Stomach smooth muscle (tissue), 2 donors: ENCODE data around the gene PEPD.
A peak's percentile ranks its signal among the peaks of the same experiment; 100 is the strongest.

ENCODE experiments used
- H3K27ac ChIP-seq: one replicate; pipeline ENCODE4 v1.7.0; 2013; ENCODE audit warnings: mild to moderate bottlenecking, low read length, inconsistent platforms
- H3K27me3 ChIP-seq, 2 donors: one replicate each; pipeline ENCODE4 v1.7.0; 2013; ENCODE audit warnings: low read length in 2 of 2; ENCODE audit not compliant: insufficient read depth in 2 of 2, control insufficient read depth in 1 of 2
- H3K36me3 ChIP-seq, 2 donors: one replicate each; pipeline ENCODE4 v1.7.0; 2013; ENCODE audit warnings: low read length in 2 of 2; ENCODE audit not compliant: control insufficient read depth in 2 of 2, insufficient read depth in 2 of 2
- H3K4me1 ChIP-seq: one replicate; pipeline ENCODE4 v1.7.0; 2013; ENCODE audit warnings: low read length; ENCODE audit not compliant: control insufficient read depth, insufficient read depth
- H3K4me3 ChIP-seq, 2 donors: one replicate each; pipeline ENCODE4 v1.7.0; 2013; ENCODE audit warnings: low read length in 2 of 2
- H3K9ac ChIP-seq, 2 donors: one replicate each; pipeline ENCODE4 v1.7.0; 2013; ENCODE audit warnings: low read length in 2 of 2, mild to moderate bottlenecking in 1 of 2
- H3K9me3 ChIP-seq, 2 donors: one replicate each; pipeline ENCODE4 v1.7.0; 2013; ENCODE audit warnings: low read length in 2 of 2; ENCODE audit not compliant: control insufficient read depth in 2 of 2
- donor health status: healthy.
- donor health status: Pancreatic carcinoma.

The PEPD gene

GRCh38 chr19:33390101-33390907 lies 131.3 kb downstream of the PEPD start:
- peak overlapping the region; percentile 62 for H3K27ac ChIP-seq
- H3K4me1 ChIP-seq, result peaks cover 55% of the 10 kb centered on the region
- no peaks in the 10 kb centered on the region for H3K9me3 ChIP-seq
- no peaks in the 10 kb centered on the region for H3K27me3 ChIP-seq
- peaks cover 0 to 2% of the 10 kb centered on the region in 2 donors for H3K36me3 ChIP-seq
- H3K4me3 ChIP-seq, result no peak overlapping the region
- no peak overlapping the region for H3K9ac ChIP-seq

DNA sequence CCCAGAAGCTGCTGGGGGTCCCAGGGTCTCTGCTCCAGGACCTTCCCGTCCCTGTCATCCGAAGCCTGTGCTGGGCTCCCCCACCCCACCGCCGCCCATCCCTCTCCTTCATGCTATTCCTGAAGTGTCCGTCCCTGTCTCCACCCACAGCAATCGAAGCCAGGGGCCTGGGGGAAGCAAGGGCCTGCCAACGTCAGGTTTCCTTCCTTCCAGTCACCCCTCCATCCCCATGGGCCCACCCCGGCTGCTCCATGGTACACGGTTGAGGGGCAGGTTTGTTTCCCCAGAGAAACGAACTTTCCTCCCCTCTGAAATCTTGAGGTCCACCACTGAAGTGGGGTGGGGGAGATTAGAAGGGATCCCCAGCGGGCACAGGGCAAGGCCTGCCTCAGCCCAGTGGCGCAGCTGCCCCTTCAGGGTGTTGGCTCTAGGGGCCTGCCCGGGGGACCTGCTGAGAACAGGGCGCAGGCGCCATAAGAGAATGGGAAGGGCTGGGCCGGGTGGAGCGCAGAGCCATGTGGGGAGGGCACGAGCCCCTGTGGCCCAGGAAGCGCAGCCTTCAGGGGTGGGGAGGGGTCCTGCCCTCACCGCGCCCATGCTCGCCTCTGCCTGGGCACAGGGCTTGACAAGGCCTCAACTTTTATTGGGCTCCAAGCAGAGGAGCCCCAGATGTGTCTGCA lies 132.0 kb downstream of the PEPD start:
- Histone ChIP-seq H3K9me3 (no peaks in the 10 kb centered on the region), H3K4me1 (peaks cover 49% of the 10 kb centered on the region), H3K4me3 (no peak overlapping the region), H3K27me3 (no peaks in the 10 kb centered on the region), H3K9ac (no peak overlapping the region), H3K27ac (peak overlapping the region; percentile 62), H3K36me3 (peaks cover 0 to 2% of the 10 kb centered on the region in 2 donors)

DNA sequence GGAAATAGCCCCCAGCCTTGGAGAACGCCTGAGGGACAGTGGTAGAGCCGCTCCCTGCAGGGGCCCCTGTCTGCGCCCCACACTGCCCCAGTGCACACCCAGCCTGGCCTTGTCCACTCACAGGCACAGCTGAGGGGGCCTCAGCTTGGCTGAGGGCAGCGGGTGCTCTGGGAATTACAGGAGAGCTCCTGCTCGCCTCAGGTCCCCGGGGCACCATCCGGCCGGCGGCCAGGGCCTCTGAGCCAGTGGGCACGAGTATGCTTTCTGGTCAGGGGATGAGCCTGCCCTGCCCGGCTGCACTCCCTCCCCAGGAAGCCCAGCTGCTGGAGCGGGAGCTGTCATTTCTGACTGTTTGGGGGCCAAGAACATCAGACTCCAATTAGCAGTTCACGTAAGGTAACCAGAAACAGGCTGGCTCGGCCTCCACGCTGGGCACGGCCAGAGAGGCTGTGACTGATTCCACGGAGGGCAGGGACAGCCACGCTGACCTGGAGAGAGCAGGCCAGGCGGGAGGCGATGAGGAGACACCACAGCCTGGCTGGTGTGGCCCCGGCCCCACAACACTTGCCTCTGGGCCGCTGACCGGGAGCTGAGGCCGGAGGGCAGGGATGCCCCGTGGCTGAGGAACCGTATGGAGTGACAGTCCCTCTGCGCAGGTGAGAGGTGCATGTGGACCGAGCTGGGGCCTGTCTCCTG lies 132.7 kb downstream of the PEPD start:
- H3K36me3 ChIP-seq, result peaks cover 0 to 2% of the 10 kb centered on the region in 2 donors
- H3K9me3 ChIP-seq, result no peaks in the 10 kb centered on the region
- H3K4me3 ChIP-seq, result no peak overlapping the region
- H3K27ac ChIP-seq, result peak overlapping the region; percentile 62
- H3K9ac ChIP-seq, result no peak overlapping the region
- H3K27me3 ChIP-seq, result no peaks in the 10 kb centered on the region
- H3K4me1 ChIP-seq, result peaks cover 45% of the 10 kb centered on the region

DNA sequence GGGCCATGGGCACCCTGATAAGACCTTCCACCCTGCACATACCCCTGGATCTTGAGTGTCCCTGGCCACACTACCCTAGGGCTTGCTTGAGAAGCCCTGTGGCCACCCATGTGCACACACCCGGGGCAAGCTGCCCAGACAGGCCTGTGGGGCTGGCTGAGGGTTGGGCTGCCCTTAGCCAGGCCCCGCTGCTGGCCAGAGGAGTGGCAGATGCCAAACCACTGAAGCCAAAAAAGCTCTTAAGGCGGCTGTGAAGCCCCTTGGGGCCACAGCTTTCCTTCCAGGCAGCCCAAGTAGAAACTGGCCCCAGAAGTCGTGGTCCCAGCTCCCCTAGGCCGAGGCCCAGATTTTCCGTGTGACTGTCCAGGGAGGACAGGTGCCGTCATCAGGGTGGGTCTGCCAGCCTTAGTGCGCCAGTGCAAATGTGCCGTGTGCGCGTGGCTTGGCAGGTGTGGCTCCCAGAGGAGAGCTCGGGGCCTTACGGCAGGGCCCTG lies 133.3 kb downstream of the PEPD start:
- H3K36me3 ChIP-seq, result peaks cover 0 to 6% of the 10 kb centered on the region in 2 donors
- H3K9ac ChIP-seq, result no peak overlapping the region
- H3K4me1 ChIP-seq, result peaks cover 41% of the 10 kb centered on the region
- H3K9me3 ChIP-seq, result no peaks in the 10 kb centered on the region
- no peaks in the 10 kb centered on the region for H3K27me3 ChIP-seq
- peak overlapping the region; percentile 62 for H3K27ac ChIP-seq
- no peak overlapping the region for H3K4me3 ChIP-seq

DNA sequence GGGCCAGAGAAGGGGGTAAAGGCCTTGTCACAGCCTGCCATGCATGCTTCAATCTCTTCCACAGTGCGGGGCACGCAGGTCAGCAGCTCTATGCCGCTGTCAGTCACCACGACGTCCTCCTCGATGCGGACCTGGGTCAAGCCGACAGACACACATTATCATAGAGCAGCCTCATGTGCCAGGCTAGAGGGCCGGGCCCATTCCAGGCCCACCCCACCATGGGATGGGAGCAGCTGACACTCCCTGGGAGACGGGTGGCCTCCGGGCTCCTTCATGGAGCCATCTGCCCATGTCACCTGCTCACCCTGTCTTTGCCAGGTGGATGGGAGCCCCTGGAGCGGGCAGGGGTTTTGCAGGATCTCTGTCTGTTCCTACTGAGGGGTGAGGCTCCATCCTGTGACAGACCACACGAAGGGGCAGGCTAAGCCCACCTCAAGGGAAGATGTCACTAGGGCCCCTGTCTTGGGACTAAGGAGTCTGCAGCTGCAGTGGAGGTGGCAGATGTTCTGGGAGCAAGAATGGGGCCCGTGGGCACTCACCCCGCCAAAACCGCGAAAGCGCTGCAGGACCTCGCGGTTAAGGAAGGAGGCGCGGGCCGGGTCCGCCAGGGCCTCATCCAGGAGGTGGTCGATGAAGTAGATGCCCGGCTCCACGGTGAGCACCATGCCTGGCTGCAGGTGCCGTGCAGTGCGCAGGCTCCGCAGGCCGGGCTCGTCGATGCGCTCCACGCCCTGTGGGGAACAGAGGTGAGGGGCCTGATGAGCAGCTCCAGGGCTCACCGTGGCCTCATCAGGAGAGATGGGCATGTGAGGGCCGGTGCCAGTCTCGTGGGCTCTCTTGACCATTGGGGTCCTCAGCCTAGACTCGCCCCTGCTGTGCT lies 134.0 kb downstream of the PEPD start:
- Histone ChIP-seq H3K27ac (no peak overlapping the region), H3K9ac (no peak overlapping the region), H3K9me3 (no peaks in the 10 kb centered on the region), H3K4me1 (peaks cover 37% of the 10 kb centered on the region), H3K36me3 (peaks cover 0 to 6% of the 10 kb centered on the region in 2 donors), H3K27me3 (no peaks in the 10 kb centered on the region), H3K4me3 (no peak overlapping the region)

- no peak overlapping the region for H3K27ac ChIP-seq
- H3K36me3 ChIP-seq, result peaks cover 0 to 6% of the 10 kb centered on the region in 2 donors
- no peak overlapping the region for H3K9ac ChIP-seq
These were observed 135.2 kb downstream of the PEPD start for GRCh38 chr19:33386361-33386858.

GRCh38 chr19:33385956-33386355 lies 135.6 kb downstream of the PEPD start:
- Histone ChIP-seq H3K4me3 (no peak overlapping the region), H3K4me1 (peaks cover 28% of the 10 kb centered on the region), H3K27ac (no peak overlapping the region), H3K27me3 (no peaks in the 10 kb centered on the region), H3K9ac (no peak overlapping the region), H3K9me3 (no peaks in the 10 kb centered on the region), H3K36me3 (peaks cover 0 to 6% of the 10 kb centered on the region in 2 donors)

More at GRCh38 chr19:33386361-33386858, 135.2 kb downstream of the PEPD start:
- Histone ChIP-seq H3K4me1 (peaks cover 30% of the 10 kb centered on the region), H3K9me3 (no peaks in the 10 kb centered on the region), H3K27me3 (no peaks in the 10 kb centered on the region), H3K4me3 (no peak overlapping the region)

DNA sequence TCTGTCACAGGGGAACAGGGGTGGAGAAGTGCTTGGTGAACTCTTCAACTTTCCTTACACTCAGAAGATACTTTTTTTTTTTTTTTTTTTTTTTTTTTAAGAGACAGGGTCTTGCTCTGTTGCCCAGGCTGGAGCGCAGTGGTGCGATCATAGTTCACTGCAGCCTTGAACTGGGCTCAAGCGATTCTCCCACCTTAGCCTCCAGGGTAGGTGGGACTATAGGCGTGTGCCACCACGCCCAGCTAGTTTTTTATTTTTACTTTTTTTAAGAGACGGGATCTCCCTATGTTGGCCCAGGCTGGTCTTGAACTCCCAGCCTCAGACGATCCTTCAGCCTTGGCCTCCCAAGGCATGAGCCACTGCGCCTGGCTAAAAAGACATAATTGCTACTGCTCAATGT lies 136.6 kb downstream of the PEPD start:
- peaks cover 21% of the 10 kb centered on the region for H3K4me1 ChIP-seq
- no peaks in the 10 kb centered on the region for H3K9me3 ChIP-seq
- peaks cover 0 to 6% of the 10 kb centered on the region in 2 donors for H3K36me3 ChIP-seq

DNA sequence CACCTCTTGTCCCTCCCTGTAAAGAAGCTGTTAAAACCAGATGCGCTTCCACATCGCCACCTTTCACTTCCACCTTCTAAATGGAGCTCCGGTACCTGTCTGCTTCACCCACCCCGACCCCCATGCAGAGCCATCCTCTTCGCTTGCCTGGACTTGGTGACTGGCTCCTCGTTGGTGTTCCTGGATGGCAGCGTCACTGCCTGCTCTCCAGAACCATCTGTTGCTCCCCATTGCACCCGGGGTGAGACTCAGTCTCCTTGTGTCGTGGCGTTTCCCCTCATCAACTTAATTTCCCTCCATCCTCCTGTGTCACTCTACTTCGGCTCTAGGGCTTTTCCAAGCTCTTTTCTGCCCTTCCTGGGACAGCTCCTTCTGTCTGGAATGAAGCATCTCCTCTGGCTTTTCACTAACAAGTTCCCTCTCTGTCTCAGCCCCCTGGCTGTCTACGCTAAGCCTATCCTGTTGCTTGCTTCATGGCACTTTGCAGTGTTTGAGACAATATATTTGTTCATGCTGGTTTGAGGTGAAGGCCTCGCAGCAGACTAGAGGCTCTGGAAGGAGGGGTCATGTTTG lies 137.8 kb downstream of the PEPD start:
- H3K4me3 ChIP-seq, result no peak overlapping the region
- H3K9ac ChIP-seq, result no peak overlapping the region
- no peaks in the 10 kb centered on the region for H3K27me3 ChIP-seq
- no peaks in the 10 kb centered on the region for H3K9me3 ChIP-seq
- peaks cover 10% of the 10 kb centered on the region for H3K4me1 ChIP-seq
- H3K36me3 ChIP-seq, result peaks cover 7 to 10% of the 10 kb centered on the region in 2 donors
- no peak overlapping the region for H3K27ac ChIP-seq

More for the DNA sequence above, 136.6 kb downstream of the PEPD start:
- Histone ChIP-seq H3K9ac (no peak overlapping the region), H3K27me3 (no peaks in the 10 kb centered on the region), H3K4me3 (no peak overlapping the region), H3K27ac (no peak overlapping the region)
